H1 (cell line): ENCODE results near the gene PXDC1. TPM values are rescaled to one million over a fixed set of nuclear protein-coding genes. Genes with fewer than 3 reads are reported as not detected.

Experiments used
- CEBPB ChIP-seq: IDR thresholded peaks from 2 replicates; pipeline ENCODE4 v1.6.1; 2012; ENCODE audit warnings: low read depth, low read length
- EP300 ChIP-seq, 2 experiments: IDR thresholded peaks; 1 replicate in 1 of 2; 2 replicates in 1 of 2; pipeline ENCODE4 v1.6.1; 2011 to 2012; ENCODE audit warnings: low read depth in 2 of 2, low read length in 2 of 2, mild to moderate bottlenecking in 2 of 2, borderline replicate concordance in 1 of 2, inconsistent platforms in 1 of 2, moderate library complexity in 1 of 2
- GTF2F1 ChIP-seq: IDR thresholded peaks from 2 replicates; pipeline ENCODE4 v1.6.1; 2012; ENCODE audit warnings: low read depth, low read length, improper control_type of control experiment, borderline replicate concordance
- HDAC2 ChIP-seq, 2 experiments: fragments of 300-600 bp in 1 of 2; sonication (generic) in 1 of 2; IDR thresholded peaks; 2 replicates each; pipeline ENCODE4 v1.6.1; 2011 to 2012; ENCODE audit warnings: low read depth in 2 of 2, low read length in 2 of 2, mild to moderate bottlenecking in 2 of 2, moderate library complexity in 2 of 2, borderline replicate concordance in 1 of 2, inconsistent platforms in 1 of 2
- KDM5A ChIP-seq: fragments of 200-600 bp; IDR thresholded peaks from 2 replicates; pipeline ENCODE4 v1.7.1; 2012; ENCODE audit warnings: mild to moderate bottlenecking, low read length, inconsistent platforms, mixed read lengths
- POLR2A ChIP-seq, 2 experiments: IDR thresholded peaks; 1 replicate in 1 of 2; 2 replicates in 1 of 2; pipeline ENCODE4 v1.6.1; 2011; ENCODE audit warnings: low read depth in 2 of 2, low read length in 2 of 2, mild to moderate bottlenecking in 2 of 2; ENCODE audit errors: control extremely low read depth in 1 of 2
- POU5F1 ChIP-seq: IDR thresholded peaks from 2 replicates; pipeline ENCODE4 v1.6.1; 2011; ENCODE audit warnings: low read depth, mild to moderate bottlenecking, low read length, moderate library complexity
- SP2 ChIP-seq: IDR thresholded peaks from 2 replicates; pipeline ENCODE4 v1.6.1; 2012; ENCODE audit warnings: mild to moderate bottlenecking, low read length, inconsistent platforms
- SRF ChIP-seq: IDR thresholded peaks from 2 replicates; pipeline ENCODE4 v1.6.1; 2011; ENCODE audit warnings: mild to moderate bottlenecking, low read depth, low read length, moderate library complexity
- SUZ12 ChIP-seq: fragments of 200-600 bp; sonication (generic); IDR thresholded peaks from 2 replicates; pipeline ENCODE4 v1.6.1; 2012; ENCODE audit warnings: mild to moderate bottlenecking, inconsistent platforms, low read length, moderate library complexity, mixed read lengths
- polyA plus RNA-seq, 7 experiments: library from polyadenylated mRNA; depleted of rRNA in 3 of 7; stranded (reverse) in 5 of 7; unstranded in 2 of 7; fragments of >200 nt in 5 of 7; fragments of 200-250 nt in 2 of 7; gene quantifications; 1 replicate in 5 of 7; 2 replicates in 1 of 7; 4 replicates in 1 of 7; pipeline versions ENCODE4 v1.2.1 to v1.2.3, GENCODE V29; 2011 to 2013; ENCODE audit warnings: missing spikeins in 2 of 7, mixed read lengths in 2 of 7
- total RNA-seq: library from RNA; stranded (reverse); fragmentation: NEBNext Ultra II Directional; extraction: Animal tissue kit (Norgen Biotek cat#: 25700); gene quantifications from 2 replicates; pipeline ENCODE4 v1.2.1, GENCODE V29; 2021
- TF ChIP-seq, protein P1 (sequence below): fragments of 300-600 bp; sonication (generic); IDR thresholded peaks from 2 replicates; pipeline ENCODE4 v1.7.1; 2012; ENCODE audit warnings: low read length, moderate library complexity, mild to moderate bottlenecking, inconsistent platforms; ENCODE audit not compliant: insufficient replicate concordance

The PXDC1 gene
- total and polyA plus RNA-seq, 2 of the 8 experiments (the other 6 are each of a cell fraction or from before 2014, with no cell fraction given) = 1.7 to 2.0 TPM

DNA sequence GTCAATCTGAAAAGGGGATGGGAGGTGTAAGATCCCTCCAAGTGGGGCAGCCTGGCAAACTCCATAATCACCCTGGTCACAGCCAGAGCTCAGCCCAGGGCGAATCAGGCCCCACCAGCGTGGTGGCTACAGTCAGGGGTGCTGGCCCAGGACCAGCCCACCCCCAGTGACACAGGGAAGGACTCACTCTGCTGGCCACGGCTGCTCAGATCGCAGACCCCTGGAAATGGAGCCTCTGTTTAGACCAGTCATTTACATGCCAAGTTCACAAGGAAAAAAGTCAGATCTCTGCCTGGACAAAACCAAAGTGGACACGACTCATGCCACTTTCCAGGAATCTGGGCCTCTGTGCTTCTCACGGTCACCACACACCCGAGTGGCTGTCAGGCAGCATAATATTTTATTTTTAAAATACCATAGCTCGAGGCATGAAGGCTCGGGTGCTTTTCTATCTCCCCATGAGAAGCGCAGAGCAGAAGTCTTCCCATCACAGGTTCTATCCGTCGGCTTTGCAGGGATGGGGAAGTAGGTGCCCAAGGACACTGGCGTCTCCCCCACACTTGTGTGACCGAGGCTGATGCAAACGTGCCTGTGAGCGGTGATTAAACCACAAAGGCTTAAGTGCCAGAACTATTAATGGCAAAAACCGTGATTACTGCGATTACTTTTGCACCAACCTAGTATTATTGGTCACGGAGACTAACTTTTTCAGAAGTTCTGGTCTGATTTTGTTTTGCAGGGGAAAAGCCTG is 13.0 kb downstream of the PXDC1 start (continued):
- TF ChIP-seq, protein P1, sequence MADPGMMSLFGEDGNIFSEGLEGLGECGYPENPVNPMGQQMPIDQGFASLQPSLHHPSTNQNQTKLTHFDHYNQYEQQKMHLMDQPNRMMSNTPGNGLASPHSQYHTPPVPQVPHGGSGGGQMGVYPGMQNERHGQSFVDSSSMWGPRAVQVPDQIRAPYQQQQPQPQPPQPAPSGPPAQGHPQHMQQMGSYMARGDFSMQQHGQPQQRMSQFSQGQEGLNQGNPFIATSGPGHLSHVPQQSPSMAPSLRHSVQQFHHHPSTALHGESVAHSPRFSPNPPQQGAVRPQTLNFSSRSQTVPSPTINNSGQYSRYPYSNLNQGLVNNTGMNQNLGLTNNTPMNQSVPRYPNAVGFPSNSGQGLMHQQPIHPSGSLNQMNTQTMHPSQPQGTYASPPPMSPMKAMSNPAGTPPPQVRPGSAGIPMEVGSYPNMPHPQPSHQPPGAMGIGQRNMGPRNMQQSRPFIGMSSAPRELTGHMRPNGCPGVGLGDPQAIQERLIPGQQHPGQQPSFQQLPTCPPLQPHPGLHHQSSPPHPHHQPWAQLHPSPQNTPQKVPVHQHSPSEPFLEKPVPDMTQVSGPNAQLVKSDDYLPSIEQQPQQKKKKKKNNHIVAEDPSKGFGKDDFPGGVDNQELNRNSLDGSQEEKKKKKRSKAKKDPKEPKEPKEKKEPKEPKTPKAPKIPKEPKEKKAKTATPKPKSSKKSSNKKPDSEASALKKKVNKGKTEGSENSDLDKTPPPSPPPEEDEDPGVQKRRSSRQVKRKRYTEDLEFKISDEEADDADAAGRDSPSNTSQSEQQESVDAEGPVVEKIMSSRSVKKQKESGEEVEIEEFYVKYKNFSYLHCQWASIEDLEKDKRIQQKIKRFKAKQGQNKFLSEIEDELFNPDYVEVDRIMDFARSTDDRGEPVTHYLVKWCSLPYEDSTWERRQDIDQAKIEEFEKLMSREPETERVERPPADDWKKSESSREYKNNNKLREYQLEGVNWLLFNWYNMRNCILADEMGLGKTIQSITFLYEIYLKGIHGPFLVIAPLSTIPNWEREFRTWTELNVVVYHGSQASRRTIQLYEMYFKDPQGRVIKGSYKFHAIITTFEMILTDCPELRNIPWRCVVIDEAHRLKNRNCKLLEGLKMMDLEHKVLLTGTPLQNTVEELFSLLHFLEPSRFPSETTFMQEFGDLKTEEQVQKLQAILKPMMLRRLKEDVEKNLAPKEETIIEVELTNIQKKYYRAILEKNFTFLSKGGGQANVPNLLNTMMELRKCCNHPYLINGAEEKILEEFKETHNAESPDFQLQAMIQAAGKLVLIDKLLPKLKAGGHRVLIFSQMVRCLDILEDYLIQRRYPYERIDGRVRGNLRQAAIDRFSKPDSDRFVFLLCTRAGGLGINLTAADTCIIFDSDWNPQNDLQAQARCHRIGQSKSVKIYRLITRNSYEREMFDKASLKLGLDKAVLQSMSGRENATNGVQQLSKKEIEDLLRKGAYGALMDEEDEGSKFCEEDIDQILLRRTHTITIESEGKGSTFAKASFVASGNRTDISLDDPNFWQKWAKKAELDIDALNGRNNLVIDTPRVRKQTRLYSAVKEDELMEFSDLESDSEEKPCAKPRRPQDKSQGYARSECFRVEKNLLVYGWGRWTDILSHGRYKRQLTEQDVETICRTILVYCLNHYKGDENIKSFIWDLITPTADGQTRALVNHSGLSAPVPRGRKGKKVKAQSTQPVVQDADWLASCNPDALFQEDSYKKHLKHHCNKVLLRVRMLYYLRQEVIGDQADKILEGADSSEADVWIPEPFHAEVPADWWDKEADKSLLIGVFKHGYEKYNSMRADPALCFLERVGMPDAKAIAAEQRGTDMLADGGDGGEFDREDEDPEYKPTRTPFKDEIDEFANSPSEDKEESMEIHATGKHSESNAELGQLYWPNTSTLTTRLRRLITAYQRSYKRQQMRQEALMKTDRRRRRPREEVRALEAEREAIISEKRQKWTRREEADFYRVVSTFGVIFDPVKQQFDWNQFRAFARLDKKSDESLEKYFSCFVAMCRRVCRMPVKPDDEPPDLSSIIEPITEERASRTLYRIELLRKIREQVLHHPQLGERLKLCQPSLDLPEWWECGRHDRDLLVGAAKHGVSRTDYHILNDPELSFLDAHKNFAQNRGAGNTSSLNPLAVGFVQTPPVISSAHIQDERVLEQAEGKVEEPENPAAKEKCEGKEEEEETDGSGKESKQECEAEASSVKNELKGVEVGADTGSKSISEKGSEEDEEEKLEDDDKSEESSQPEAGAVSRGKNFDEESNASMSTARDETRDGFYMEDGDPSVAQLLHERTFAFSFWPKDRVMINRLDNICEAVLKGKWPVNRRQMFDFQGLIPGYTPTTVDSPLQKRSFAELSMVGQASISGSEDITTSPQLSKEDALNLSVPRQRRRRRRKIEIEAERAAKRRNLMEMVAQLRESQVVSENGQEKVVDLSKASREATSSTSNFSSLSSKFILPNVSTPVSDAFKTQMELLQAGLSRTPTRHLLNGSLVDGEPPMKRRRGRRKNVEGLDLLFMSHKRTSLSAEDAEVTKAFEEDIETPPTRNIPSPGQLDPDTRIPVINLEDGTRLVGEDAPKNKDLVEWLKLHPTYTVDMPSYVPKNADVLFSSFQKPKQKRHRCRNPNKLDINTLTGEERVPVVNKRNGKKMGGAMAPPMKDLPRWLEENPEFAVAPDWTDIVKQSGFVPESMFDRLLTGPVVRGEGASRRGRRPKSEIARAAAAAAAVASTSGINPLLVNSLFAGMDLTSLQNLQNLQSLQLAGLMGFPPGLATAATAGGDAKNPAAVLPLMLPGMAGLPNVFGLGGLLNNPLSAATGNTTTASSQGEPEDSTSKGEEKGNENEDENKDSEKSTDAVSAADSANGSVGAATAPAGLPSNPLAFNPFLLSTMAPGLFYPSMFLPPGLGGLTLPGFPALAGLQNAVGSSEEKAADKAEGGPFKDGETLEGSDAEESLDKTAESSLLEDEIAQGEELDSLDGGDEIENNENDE = no peak
- TF ChIP-seq EP300 (IDR thresholded peaks at IDR 0.05; ENCODE audit: borderline replicate concordance in 1 of 2, low read depth in 2 of 2, low read length in 2 of 2) = no peak
- TF ChIP-seq HDAC2 (IDR thresholded peaks at IDR 0.05; ENCODE audit: borderline replicate concordance in 1 of 2, low read depth in 2 of 2, low read length in 2 of 2) = no peak
- no peak for TF ChIP-seq KDM5A
- no peak for TF ChIP-seq SRF
- TF ChIP-seq CEBPB = no peak
- TF ChIP-seq SUZ12 = no peak
- TF ChIP-seq POU5F1 = no peak
- no peak for TF ChIP-seq POLR2A (IDR thresholded peaks at IDR 0.05; ENCODE audit: control extremely low read depth in 1 of 2, low read depth in 2 of 2, low read length in 2 of 2)
- no peak for TF ChIP-seq GTF2F1
- TF ChIP-seq SP2 = no peak
